Measurements from ENCODE around the gene PPP1R3G. TPM values are rescaled to one million over a fixed set of nuclear protein-coding genes. Genes with fewer than 3 reads are reported as not detected.

Gene PPP1R3G
- total and polyA plus RNA-seq, 2 donors (not counting 1 experiment from before 2014, with no cell fraction given): 0.09 to 0.25 TPM

GRCh38 chr6:5133943-5134342 is 48.8 kb downstream of the PPP1R3G start:
- Histone ChIP-seq H2AFZ (ENCODE audit: insufficient read depth, low read depth, low read length, poor library complexity, severe bottlenecking) (no peak overlapping the region), H4K20me1 (ENCODE audit: control insufficient read depth, insufficient read depth, low read length, poor library complexity, severe bottlenecking) (no peaks in the 10 kb centered on the region), H3K4me2 (replicated peaks; ENCODE audit: low read depth, low read length, poor library complexity, severe bottlenecking) (no peak overlapping the region), H3K4me1 (ENCODE audit: control insufficient read depth in 2 of 2, insufficient read depth in 2 of 2, low read length in 2 of 2) (peaks cover 24 to 33% of the 10 kb centered on the region in 2 donors), H3K79me2 (ENCODE audit: control insufficient read depth, insufficient read depth, low read length) (no peaks in the 10 kb centered on the region), H3K4me3 (ENCODE audit: control extremely low read depth in 1 of 5, extremely low read depth in 1 of 5, insufficient read depth in 1 of 5, low read depth in 2 of 5, low read length in 4 of 5) (no peak overlapping the region), H3K27me3 (replicated peaks in 1 of 4; ENCODE audit: control extremely low read depth in 1 of 4, control insufficient read depth in 3 of 4, insufficient read depth in 4 of 4, low read length in 3 of 4) (no peaks in the 10 kb centered on the region), H3K9me3 (ENCODE audit: control extremely low read depth in 1 of 3, control insufficient read depth in 2 of 3, insufficient read depth in 1 of 3, low read length in 2 of 3) (no peaks in the 10 kb centered on the region), H3K36me3 (replicated peaks in 1 of 2; ENCODE audit: control extremely low read depth in 1 of 2, control insufficient read depth in 1 of 2, extremely low read depth in 1 of 2, insufficient read depth in 2 of 2, low read length in 1 of 2) (no peaks in the 10 kb centered on the region), H3K9ac (ENCODE audit: low read length) (no peak overlapping the region), H3K27ac (ENCODE audit: low read length in 2 of 2) (no peak overlapping the region)
- H3K27ac Mint-ChIP-seq: no peak overlapping the region
- peaks cover 52% of the 10 kb centered on the region for H3K4me1 Mint-ChIP-seq
- no peak for TF ChIP-seq EZH2 (IDR thresholded peaks at IDR 0.05; ENCODE audit: borderline replicate concordance, insufficient read depth, low read depth, low read length, poor library complexity, severe bottlenecking)
- TF ChIP-seq CTCF (IDR thresholded peaks at IDR 0.05): no peak
- H3K9me3 Mint-ChIP-seq (ENCODE audit: insufficient read depth): no peaks in the 10 kb centered on the region
- WGBS (ENCODE audit: insufficient coverage): 100% methylated on average over 2 of the region's 2 CpGs
- POLR2A ChIA-PET: no interaction called here
- no peaks in the 10 kb centered on the region for H3K27me3 Mint-ChIP-seq
- CTCF ChIA-PET: interaction anchor here (0.9 to 2.9 kb wide), 3 partner anchors 8 to 13 kb away, joined by 3 to 21 read pairs (median 3); no protein-coding TSS in a partner anchor
- H3K4me3 Mint-ChIP-seq: no peak overlapping the region
- DNase-seq: no peak
- no peak for ATAC-seq (ENCODE audit: low read depth)
- intact Hi-C loops (cut with micrococcal nuclease): loop anchor here (10.0 kb wide), 1 partner anchor 49 kb away; the partner anchor contains the start of gene PPP1R3G

- Histone ChIP-seq H3K9me3 (ENCODE audit: control extremely low read depth in 1 of 3, control insufficient read depth in 2 of 3, insufficient read depth in 1 of 3, low read length in 2 of 3) (peaks cover 0 to 6% (median 2%) of the 10 kb centered on the region in 3 donors), H3K4me1 (ENCODE audit: control insufficient read depth in 2 of 2, insufficient read depth in 2 of 2, low read length in 2 of 2) (peaks cover 31 to 47% of the 10 kb centered on the region in 2 donors), H3K9ac (ENCODE audit: low read length) (no peak overlapping the region), H3K27ac (ENCODE audit: low read length in 2 of 2) (no peak overlapping the region), H2AFZ (ENCODE audit: insufficient read depth, low read depth, low read length, poor library complexity, severe bottlenecking) (no peak overlapping the region), H3K27me3 (replicated peaks in 1 of 4; ENCODE audit: control extremely low read depth in 1 of 4, control insufficient read depth in 3 of 4, insufficient read depth in 4 of 4, low read length in 3 of 4) (no peaks in the 10 kb centered on the region), H3K4me2 (replicated peaks; ENCODE audit: low read depth, low read length, poor library complexity, severe bottlenecking) (peak overlapping the region; percentile 1), H4K20me1 (ENCODE audit: control insufficient read depth, insufficient read depth, low read length, poor library complexity, severe bottlenecking) (no peaks in the 10 kb centered on the region), H3K36me3 (replicated peaks in 1 of 2; ENCODE audit: control extremely low read depth in 1 of 2, control insufficient read depth in 1 of 2, extremely low read depth in 1 of 2, insufficient read depth in 2 of 2, low read length in 1 of 2) (no peaks in the 10 kb centered on the region), H3K79me2 (ENCODE audit: control insufficient read depth, insufficient read depth, low read length) (no peaks in the 10 kb centered on the region), H3K4me3 (ENCODE audit: control extremely low read depth in 1 of 5, extremely low read depth in 1 of 5, insufficient read depth in 1 of 5, low read depth in 2 of 5, low read length in 4 of 5) (no peak overlapping the region)
- Mint-ChIP-seq H3K4me1 (peaks cover 63% of the 10 kb centered on the region), H3K9me3 (ENCODE audit: insufficient read depth) (no peaks in the 10 kb centered on the region), H3K27me3 (no peaks in the 10 kb centered on the region), H3K27ac (peak overlapping the region; percentile 1), H3K4me3 (no peak overlapping the region)
- DNase-seq (peak; percentile 69), ATAC-seq (ENCODE audit: low read depth) (peak; percentile 36)
- TF ChIP-seq EZH2 (IDR thresholded peaks at IDR 0.05; ENCODE audit: borderline replicate concordance, insufficient read depth, low read depth, low read length, poor library complexity, severe bottlenecking) (no peak), CTCF (IDR thresholded peaks at IDR 0.05) (peak; percentile 80)
- POLR2A ChIA-PET: no interaction called here
- intact Hi-C loops (cut with micrococcal nuclease): loop anchor here (10.0 kb wide), 1 partner anchor 51 kb away; the partner anchor contains the start of gene PPP1R3G
- CTCF ChIA-PET: interaction anchor here (0.6 to 1.7 kb wide), 2 partner anchors 11 to 167 kb away, joined by 3 to 7 read pairs; no protein-coding TSS in a partner anchor
- no CpG with 5 or more reads among the region's 9 CpGs for WGBS (ENCODE audit: insufficient coverage)
These were observed 50.7 kb downstream of the PPP1R3G start for GRCh38 chr6:5135788-5136376.
